Glomerular visceral epithelial cell (primary cell): ENCODE measurements around the gene PRKG1.
"Not testable (repeated sequence)": the region's sequence is repeated elsewhere in the genome, so short reads cannot be mapped to it uniquely, and the experiment has no call there.

Source experiments
- DNase-seq: peaks from one replicate; pipeline ENCODE4 v3.0.0-alpha.2; 2016; ENCODE audit errors: extremely low spot score

Gene PRKG1

DNA sequence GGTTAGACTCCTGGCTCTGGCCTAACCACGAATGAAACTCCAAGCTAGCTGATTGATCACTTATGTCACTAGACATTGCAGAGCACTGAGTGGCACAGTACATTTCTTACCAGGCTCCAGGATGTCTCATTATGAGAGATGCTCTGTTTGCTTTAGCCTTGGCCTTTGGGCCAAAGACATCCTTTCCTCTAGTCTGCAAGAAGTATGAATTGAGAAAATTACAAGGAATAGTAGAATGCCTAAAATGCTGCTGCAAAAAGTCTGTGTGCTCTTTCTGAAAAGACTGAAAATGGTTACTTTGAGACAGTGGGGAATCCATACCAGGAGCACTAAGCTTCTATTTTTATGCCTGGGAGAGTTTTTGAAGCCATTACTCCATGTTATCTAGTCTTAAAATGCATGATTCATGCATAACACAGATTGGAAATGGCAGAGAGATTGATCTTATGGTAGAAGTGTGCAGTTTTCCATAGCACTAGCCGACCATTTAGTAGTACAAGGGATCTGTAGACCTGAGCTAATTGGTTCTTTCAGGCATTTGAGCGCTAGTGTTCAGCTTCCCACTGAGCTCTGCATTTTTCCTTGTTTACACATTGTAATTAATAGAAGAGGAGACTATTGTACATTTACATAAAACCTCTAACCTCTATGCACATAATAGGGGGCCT, 303.8 kb downstream of the PRKG1 start:
- DNase-seq = no peak

DNA sequence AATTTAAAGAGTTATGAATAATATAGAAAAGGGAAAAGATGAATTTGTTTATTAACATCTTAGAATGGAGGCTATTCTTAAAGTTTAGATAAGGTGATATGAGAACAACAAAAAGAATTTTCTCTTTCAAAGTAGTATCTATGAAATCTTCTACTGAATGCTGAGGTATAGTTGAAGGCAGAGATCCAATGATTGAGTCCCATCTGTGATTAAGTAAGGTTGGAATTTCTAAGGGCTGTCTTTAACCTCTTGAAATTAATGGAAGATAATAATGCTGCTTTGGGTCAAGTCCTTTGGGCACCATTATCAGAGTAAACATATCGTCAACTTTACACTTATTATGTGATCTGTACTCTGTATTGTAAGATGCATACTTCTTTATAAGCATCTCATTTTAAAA, 307.9 kb downstream of the PRKG1 start:
- no peak for DNase-seq

DNA sequence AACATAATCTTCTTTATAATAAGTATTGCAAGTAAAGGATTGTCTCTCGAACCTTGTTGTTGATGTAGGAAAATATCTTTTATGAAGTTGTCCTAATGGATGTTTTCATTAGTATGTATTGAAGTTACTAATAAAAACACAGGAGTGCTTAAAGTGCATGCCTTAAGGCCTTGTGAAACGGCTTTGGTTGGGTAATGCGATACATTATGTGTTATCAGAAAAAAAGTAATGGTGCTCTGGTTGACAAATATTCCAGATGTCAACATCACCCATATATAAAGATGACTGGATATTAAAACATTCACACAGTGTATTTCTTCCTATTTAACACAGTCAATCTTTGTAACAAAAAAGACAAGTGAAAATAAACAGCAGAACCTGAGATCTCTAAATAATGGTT, 310.7 kb downstream of the PRKG1 start:
- no peak for DNase-seq

DNA sequence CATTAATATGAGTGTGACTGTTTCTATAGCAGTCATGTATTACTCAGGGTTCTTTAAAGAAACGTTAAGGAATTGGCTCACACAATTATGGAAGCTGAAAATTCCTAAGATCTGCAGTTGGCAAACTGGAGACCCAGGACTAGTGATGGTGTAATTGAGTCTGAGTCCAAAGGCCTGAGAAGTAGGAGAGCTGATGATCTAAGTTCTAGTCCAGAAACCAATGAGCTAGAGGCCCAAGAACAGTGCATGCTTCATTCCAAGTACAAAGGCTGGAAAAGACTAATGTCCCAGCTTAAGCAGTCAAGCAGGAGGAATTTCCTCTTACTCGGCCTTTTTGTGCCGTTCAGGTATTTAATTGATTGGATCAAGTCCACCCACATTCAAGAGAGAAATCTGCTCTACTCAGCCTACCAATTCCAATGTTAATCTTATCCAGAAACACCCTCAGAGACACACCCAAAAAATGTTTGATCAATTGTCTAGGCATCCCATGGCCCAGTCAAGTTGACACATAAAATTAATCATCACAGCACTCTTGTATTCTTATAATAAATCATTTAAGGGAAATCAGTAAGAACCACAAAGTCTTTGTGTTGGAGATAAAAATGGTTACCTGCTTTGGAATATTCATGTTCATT, 312.1 kb downstream of the PRKG1 start:
- DNase-seq = no peak

DNA sequence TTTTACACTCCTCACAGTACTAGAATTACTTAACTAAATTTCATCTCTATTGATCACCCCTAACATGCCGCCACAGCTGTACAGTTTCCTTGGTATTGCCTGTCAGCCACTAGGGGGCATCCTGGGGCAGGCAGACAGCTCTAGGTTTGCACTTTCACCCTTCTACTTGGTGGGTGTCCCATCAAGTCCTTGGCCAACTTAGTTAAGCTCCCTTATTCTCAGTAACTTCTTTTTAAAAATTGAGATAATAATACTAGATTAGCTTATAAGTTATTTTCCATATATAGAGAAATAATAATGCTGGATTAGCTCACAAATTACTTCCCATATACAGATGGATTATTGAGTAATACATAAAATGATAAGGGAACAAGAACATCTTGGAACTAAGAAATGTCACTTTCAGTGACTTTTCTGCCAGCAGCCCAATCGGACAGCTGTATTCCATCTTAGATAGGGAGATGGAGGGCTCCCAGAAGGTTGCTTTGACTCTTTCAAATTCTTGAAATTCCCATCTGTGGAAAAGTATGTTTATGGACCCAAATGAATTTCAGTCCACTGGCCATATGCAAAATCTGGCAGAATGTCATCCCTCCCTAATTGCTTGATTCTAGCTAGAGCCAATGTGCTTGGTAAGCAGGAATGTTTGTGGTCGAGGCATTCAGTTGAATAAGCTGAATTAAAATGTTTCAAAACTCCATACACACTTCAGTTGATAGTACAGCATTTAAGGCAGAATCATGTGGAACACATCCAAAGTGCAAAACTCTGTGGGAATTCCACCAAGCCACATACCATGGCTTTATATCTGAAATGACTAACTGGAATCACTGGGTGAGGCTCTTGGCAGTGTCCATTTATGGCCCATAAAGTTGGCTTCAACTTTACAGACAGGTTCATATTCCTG, 315.4 kb downstream of the PRKG1 start:
- peak; percentile 89 for DNase-seq

DNA sequence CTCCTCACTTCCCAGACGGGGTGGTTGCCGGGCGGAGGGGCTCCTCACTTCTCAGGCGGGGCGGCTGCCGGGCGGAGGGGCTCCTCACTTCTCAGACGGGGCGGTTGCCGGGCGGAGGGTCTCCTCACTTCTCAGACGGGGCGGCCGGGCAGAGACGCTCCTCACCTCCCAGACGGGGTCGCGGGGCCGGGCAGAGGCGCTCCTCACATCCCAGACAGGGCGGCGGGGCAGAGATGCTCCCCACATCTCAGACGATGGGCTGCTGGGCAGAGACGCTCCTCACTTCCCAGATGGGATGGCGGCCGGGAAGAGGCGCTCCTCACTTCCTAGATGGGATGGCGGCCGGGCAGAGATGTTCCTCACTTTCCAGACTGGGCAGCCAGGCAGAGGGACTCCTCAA, 318.7 kb downstream of the PRKG1 start:
- DNase-seq = not testable (repeated sequence)

DNA sequence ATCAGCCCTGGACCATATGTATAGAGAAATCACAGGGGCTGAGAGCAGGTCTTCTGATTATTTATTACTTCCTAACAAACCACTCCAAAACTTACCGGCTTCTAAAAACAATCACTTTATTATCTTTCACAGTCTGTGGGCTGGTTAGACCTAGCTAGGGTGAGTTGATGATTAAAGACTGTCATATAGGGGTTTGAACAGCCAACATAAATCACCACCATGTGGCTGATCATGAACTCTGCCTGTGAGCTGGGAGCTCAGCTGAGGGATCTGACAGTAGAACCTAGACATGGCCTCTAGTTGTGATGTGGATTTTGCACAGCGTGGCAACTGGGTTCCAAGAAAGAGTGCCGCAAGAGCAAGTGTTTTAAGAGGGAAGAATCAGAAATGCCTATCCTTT, 319.8 kb downstream of the PRKG1 start:
- peak; percentile 13 for DNase-seq

DNA sequence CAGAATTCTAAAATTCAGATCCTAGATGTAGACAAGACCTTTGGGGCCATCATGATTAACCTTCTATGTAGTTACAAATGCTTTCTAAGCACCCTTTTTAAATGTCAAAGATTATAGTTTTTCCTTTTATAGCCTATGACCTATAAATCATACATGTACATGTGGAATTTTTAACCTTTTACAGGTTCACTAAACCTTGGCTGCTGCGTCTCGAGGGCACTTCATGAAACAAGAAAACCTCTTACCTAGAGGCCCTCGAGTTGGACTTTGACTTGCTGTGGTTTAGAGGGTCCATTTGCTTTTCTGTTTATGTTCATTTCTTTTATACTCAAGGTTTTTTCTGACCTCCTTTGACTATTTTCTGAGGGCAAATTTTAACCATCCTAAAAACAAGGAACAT, 323.0 kb downstream of the PRKG1 start:
- no peak for DNase-seq

DNA sequence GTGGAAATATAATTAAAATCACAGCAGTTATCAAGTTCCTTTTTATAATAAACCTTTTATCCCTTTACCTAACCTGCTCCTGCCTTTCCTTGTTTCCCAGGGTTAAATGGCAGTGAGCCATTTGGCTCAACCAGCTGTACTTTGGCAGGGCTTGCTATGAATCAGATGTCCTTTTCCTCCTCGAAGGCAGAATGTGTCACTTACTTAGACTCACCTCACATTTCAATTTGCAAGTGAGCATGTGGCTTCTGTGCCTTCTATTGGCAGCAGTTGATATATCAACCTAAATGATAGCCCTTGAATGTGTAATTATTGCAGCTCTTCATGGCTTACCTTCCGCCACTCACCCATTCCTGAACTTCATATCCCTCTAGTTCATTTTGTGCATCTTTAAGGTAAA, 323.4 kb downstream of the PRKG1 start:
- DNase-seq = peak; percentile 52

DNA sequence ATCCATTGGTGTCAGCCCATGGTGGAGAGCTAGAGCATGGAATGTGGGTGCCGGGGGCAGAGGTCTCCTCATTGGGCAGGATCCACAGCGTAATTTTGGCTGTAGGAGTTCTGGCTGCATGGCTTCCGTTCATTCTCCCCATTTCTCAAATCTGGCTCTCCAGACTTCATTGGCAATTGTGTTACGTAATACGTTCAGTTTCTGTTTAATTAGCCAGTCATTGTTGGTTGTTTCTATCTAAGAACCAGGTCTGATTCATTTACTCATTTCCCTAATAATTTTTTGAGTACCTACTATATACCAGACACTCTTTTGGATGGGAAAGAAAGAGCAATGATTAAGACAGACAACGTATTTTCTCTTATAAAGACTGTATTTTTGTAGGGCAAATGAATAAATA, 325.6 kb downstream of the PRKG1 start:
- DNase-seq = no peak

DNA sequence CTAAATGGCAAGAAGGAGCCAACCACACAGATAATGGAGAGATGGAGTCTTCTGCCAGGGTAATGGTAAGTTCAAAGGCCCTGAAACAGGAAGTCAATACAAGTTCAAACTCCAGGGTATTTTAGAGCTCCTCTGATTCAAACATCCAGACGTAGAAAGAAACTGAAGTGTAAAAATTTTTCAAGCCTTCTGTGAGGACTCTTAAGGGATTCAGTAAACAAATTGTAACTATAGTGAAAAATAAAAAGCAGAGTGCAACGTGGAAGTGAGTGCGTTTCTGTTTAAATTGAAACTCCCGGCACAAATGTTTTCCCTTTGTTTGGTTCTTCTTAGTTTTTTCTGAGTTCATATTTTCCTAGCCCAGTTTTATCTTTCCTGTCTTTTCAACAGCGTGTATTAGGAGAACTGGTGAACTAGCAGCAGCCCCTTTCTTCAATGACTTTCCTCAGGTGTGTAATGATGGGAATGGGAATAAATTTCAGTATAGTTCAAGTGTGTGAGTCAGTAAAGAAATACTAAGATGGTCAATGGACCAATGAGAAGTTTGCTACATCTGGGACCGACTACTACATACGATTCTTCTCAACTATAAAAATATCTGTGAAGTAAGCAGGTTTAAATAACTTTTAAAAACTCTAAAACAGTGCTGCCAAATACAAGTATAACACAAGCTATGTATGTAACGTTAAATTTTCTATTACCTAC, 326.3 kb downstream of the PRKG1 start:
- DNase-seq = no peak

DNA sequence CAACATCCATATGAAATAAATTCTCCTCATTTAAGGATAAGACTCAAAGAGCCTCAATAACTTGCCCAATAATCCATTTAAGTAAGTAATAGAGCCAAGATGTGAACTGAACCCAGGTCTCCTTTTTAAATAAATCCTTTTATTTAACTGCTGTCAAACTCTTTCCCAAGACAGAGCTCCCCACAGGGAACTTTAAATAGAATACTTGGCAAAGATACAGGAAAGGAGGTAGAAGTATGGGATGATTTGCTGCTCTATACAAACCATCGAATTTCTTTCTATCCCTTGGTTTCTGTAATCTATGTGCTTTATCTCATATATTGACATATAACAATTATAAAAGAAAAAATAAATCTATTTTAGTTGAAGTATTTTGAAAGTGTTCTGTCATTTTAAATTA, 329.2 kb downstream of the PRKG1 start:
- DNase-seq = no peak

DNA sequence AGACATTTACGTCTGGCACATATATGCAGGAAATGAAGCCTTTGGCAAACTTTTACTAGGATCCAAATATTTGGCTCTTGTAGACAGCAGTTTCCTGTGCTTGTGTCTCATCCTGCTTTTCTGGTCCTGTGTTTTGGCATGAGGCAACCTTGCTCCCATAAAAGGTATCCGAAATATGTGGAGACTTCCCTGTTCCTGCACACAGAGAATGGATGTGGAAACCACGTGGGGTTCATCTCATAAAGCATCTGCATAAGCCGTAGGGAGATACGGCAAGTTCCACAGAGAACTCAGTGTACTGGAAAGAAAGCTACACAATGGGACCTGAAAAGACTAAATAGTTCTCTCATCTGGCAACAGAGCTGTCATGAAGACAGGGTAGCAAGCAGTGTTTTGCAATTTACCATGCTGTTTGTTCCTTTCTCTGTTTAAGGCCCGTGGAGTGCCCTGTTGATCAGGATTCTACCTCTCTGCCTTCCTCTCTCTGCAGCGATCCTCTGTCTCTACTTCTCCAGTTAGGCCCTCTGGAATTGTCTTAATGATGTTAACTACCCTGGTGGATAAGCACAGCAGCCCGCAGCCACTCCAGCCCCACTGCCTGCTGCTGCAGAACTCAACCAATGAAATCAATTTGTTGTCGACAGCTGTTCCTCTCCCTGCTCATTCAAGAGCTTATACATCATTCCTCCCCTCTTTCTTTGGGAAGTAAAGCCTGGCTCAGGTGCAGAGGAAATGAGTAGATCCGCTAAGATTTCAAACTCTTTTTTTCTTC, 331.5 kb downstream of the PRKG1 start:
- DNase-seq = no peak

DNA sequence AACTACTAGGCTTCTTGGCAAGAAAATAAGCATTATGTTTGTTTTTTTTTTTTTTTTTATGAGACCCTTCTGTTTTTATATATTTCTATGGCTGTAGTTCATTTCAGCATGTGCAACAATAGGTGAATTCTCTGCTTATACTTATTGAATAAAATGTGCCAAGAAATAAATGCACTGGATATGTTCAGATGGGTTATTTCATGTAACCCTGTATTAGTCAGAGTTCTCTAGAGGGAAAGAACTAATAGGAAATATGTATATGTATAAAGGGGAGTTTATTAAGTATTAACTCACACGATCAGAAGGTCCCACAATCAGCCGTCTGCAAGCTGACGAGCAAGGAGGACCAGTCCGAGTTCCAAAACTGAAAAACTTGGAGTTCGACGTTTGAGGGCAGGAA, 332.3 kb downstream of the PRKG1 start:
- DNase-seq = no peak

DNA sequence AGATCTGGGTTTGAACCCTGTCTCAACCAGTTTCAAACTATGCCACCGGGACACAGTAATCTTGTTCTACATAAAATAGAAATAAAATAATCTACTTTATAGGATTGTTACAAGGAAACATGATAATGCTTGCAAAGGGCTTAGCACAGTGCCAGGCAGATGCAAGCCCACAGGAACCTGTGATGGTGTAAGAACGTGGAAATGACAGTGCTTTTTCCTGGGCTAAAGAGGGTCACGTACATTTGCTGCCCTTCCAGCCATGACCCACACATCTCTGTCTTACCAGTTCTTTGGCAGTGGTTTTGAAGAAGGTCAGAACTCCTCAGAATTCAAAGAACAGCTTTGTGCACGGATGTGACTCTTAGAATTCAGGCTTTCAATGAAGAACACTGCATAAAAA, 342.2 kb downstream of the PRKG1 start:
- no peak for DNase-seq

DNA sequence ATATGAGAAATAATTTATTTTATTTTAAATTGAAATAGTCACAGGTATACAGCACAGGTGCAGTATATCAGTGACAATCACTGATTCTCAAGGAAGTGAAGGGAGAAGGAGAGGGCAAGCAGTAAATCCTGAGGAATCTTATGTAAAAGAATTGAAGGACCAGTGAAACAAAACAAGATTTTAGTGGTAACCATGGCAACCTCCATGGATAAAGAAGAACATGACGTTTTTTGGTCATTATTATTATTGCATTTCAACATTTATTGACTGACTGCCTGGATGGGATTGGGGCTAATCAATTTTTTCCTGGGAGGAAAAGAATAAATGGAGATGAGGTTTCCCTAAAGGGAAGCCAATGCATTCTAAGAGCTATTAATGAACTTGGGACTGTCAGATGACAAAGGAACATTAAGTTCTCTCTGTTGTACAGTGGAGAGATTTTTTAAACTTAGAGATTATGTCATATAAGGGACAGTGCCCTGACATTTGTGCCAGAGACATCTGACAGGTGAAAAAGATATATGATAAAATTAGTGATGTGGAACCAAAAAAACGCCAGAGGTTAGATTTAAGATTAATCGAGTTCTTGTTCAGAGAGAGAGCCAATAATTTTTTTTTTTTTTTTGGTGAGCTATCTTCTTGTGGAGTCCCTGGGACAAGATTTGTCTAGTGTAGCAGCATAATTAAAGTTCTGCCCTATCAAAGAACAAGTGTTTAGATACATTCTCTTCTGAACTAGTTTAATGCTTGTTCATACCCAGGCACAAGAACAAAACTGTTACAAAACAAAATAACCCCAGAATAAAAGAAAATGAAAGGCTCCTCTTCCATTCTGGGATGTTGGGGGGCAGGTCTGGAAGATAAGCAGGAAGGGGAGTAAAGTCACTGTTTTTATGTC, 345.2 kb downstream of the PRKG1 start:
- no peak for DNase-seq

DNA sequence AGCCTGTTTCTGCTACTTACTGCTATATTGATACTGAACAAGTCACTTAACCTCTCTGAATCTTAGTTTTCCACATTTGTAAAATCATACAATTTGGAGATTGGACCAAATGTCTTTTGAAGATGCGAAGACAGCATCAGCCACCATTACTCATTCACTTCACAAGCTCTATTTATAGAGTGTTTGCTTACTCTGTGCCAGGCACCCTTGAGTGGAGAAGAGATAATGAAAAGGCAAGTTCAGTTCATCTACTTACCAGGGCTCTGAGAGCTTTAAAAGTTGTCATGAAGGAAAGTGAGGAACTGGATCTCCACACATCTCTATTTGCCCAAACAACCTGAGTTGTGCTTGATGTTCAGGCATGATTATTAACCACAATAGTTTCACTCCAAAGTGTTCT, 347.6 kb downstream of the PRKG1 start:
- no peak for DNase-seq

DNA sequence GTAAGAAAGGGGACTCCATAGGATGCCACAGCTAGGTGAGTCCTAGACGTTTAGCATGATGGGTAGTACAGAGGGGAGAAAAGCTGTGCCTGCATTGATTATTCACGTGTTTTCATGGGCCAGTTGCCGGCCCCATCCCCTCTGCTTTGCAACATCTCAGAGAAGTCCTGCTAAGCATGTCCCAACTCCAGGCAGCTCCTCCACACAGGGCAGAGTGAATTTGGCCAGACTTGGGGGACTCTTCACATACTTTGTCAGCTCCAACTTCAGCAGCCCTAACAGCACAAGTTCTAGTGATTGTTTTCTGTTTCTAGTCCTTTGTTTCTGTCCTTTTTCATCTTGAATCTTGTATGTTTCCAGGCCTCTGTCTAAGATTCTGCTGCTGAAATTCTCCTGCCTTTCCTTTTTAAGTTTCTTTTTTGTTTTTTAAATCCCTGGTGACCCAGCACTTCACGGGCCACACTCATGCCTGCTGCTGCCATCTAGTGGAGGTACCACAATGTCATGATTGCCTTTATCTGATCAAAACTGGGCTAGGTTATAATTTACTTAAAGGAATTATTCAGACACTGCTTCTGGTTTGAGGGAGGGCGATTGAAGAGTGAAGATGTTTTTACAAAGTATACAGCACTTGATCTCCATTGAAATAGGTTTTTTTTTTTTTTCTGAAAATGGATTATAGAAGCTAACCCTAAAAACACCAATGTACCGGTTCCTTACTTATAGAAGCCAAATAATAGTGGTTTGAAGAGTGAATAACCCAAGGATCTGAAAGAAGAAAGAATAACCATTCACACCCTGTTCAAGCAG, 348.2 kb downstream of the PRKG1 start:
- peak; percentile 49 for DNase-seq

DNA sequence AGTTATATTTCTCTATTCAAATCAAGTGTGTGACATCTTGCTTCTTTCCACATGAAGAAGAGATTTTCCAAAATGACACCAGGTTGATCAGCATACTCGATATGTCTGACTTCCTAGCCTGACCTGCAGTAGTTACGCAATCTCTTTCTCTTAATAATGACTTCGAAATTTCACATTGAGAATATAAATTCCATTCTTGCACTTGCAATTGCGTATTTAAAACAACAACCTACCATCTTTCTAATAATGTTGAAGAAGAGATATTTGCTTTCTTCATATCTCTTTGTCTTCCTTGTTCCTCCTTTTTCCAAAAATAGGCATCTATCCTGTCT, 348.8 kb downstream of the PRKG1 start:
- no peak for DNase-seq

DNA sequence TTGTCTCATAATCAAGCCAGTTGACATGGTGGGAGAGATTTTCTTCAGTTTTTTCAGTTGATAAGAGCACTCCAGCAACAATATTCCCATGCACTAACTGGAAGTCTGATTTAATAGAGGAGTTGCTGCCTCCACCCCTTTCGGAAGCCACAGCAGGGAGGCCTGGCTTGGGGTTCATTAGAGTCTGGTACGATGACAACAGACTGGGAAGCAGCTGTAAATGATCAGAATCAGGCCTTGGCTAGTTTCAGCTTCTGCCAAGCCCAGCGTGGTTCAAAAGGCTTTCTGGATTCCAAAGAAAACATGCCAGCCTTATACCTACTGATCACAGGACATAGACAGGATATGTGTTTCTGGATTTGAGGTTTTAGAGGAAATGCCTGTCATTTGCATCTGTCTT, 351.1 kb downstream of the PRKG1 start:
- no peak for DNase-seq
